Breast epithelium (tissue), 4 donors: ENCODE measurements around the gene IMPA2. TPM values are rescaled to one million over a fixed set of nuclear protein-coding genes. Genes with fewer than 3 reads are reported as not detected.

Source experiments
- DNase-seq, 2 donors: peaks; one replicate each; pipeline ENCODE4 v3.0.0-alpha.2; 2019; ENCODE audit warnings: low spot score in 2 of 2
- H3K27ac ChIP-seq, 2 donors: fragments of 200-600 bp; sonication (generic) in 1 of 2; one replicate each; pipeline ENCODE4 v1.5.1; 2016 to 2019; ENCODE audit warnings: mild to moderate bottlenecking in 1 of 2
- H3K27me3 ChIP-seq, 2 donors: fragments of 200-600 bp; sonication (generic) in 1 of 2; one replicate each; pipeline versions ENCODE4 v1.5.1 to v1.6.0; 2017 to 2019; ENCODE audit warnings: control low read depth in 1 of 2, mild to moderate bottlenecking in 1 of 2
- H3K36me3 ChIP-seq: fragments of 200-600 bp; one replicate; pipeline ENCODE4 v1.5.1; 2019
- H3K4me1 ChIP-seq, 2 donors: fragments of 200-600 bp; sonication (generic); one replicate each; pipeline ENCODE4 v1.5.1; 2016 to 2019; ENCODE audit warnings: control low read depth in 1 of 2
- H3K4me3 ChIP-seq, 3 donors: fragments of 200-600 bp; sonication (generic); 1 replicate in 2 of 3; 2 replicates in 1 of 3; pipeline ENCODE4 v1.5.1; 2016 to 2019; ENCODE audit warnings: mild to moderate bottlenecking in 3 of 3, moderate library complexity in 2 of 3
- H3K9me3 ChIP-seq, 2 donors: fragments of 200-600 bp; sonication (generic) in 1 of 2; one replicate each; pipeline ENCODE4 v1.5.1; 2016 to 2019; ENCODE audit warnings: control low read depth in 1 of 2
- CTCF ChIP-seq, 3 donors: fragments of 450-650 bp; IDR thresholded peaks; one replicate each; pipeline ENCODE4 v1.5.1; 2016 to 2017; ENCODE audit warnings: antibody characterized with exemption in 3 of 3, mild to moderate bottlenecking in 3 of 3, moderate library complexity in 3 of 3
- POLR2A ChIP-seq: fragments of 450-650 bp; IDR thresholded peaks from one replicate; pipeline ENCODE4 v1.6.1; 2016; ENCODE audit warnings: antibody characterized with exemption, mild to moderate bottlenecking, moderate library complexity
- POLR2AphosphoS5 ChIP-seq, 3 donors: sonication (generic); formaldehyde crosslinking; IDR thresholded peaks; one replicate each; pipeline ENCODE4 v1.6.1; 2017; ENCODE audit warnings: antibody characterized with exemption in 3 of 3
- intact Hi-C: fragments of 100-400 bp; cut with DNase I; formaldehyde crosslinking; loops from one replicate; pipeline ENCODE4 v1.15.1; 2023; ENCODE audit warnings: low total_unique reads
- total RNA-seq, 3 donors: library from RNA; depleted of rRNA; stranded (reverse); fragments of >200 nt; gene quantifications; one replicate each; pipeline ENCODE4 v1.1.0, GENCODE V29; 2016

The IMPA2 gene
- total RNA-seq, 3 donors from 2014 or later = 25.2 to 26.5 (median 26.2) TPM

GRCh38 chr18:12061685-12062084 is 80.4 kb downstream of the IMPA2 start:
- intact Hi-C loops = no loop called here
- Histone ChIP-seq H3K27ac (no peak overlapping the region), H3K36me3 (no peaks in the 10 kb centered on the region), H3K27me3 (no peaks in the 10 kb centered on the region), H3K4me1 (no peaks in the 10 kb centered on the region), H3K4me3 (no peak overlapping the region), H3K9me3 (no peaks in the 10 kb centered on the region)
- no peak for DNase-seq
- no peak for TF ChIP-seq POLR2A
- TF ChIP-seq POLR2AphosphoS5 (IDR thresholded peaks at IDR 0.05) = no peak
- no peak for TF ChIP-seq CTCF (IDR thresholded peaks at IDR 0.05)

- Histone ChIP-seq H3K27me3 (no peaks in the 10 kb centered on the region), H3K9me3 (no peaks in the 10 kb centered on the region), H3K4me3 (no peak overlapping the region), H3K4me1 (no peaks in the 10 kb centered on the region), H3K36me3 (no peaks in the 10 kb centered on the region), H3K27ac (no peak overlapping the region)
- no peak for TF ChIP-seq CTCF (IDR thresholded peaks at IDR 0.05)
- no peak for TF ChIP-seq POLR2A
- no peak for TF ChIP-seq POLR2AphosphoS5 (IDR thresholded peaks at IDR 0.05)
- intact Hi-C loops = no loop called here
- DNase-seq = no peak
These were observed 81.7 kb downstream of the IMPA2 start for GRCh38 chr18:12062974-12063373.

GRCh38 chr18:12064086-12064763 is 82.9 kb downstream of the IMPA2 start:
- TF ChIP-seq POLR2AphosphoS5 (IDR thresholded peaks at IDR 0.05) = no peak
- no peak for TF ChIP-seq POLR2A
- no peak for TF ChIP-seq CTCF (IDR thresholded peaks at IDR 0.05)
- Histone ChIP-seq H3K27me3 (no peaks in the 10 kb centered on the region), H3K9me3 (no peaks in the 10 kb centered on the region), H3K36me3 (no peaks in the 10 kb centered on the region), H3K27ac (no peak overlapping the region), H3K4me1 (no peaks in the 10 kb centered on the region), H3K4me3 (no peak overlapping the region)
- no peak for DNase-seq
- intact Hi-C loops = no loop called here

- no peak for DNase-seq
- Histone ChIP-seq H3K9me3 (no peaks in the 10 kb centered on the region), H3K27ac (no peak overlapping the region), H3K4me1 (no peaks in the 10 kb centered on the region), H3K36me3 (no peaks in the 10 kb centered on the region), H3K27me3 (no peaks in the 10 kb centered on the region), H3K4me3 (no peak overlapping the region)
- intact Hi-C loops = no loop called here
- TF ChIP-seq CTCF (IDR thresholded peaks at IDR 0.05) = no peak
- TF ChIP-seq POLR2A = no peak
- no peak for TF ChIP-seq POLR2AphosphoS5 (IDR thresholded peaks at IDR 0.05)
These were observed 84.1 kb downstream of the IMPA2 start for GRCh38 chr18:12065397-12065796.

GRCh38 chr18:12066910-12067511 is 85.7 kb downstream of the IMPA2 start:
- H3K4me1 ChIP-seq = no peaks in the 10 kb centered on the region
- TF ChIP-seq POLR2AphosphoS5 (IDR thresholded peaks at IDR 0.05) (no peak), POLR2A (no peak), CTCF (IDR thresholded peaks at IDR 0.05) (no peak)
- intact Hi-C loops = no loop called here
- no peak overlapping the region for H3K4me3 ChIP-seq
- DNase-seq = no peak
- H3K27me3 ChIP-seq = no peaks in the 10 kb centered on the region
- H3K27ac ChIP-seq = no peak overlapping the region
- H3K9me3 ChIP-seq = no peaks in the 10 kb centered on the region
- no peaks in the 10 kb centered on the region for H3K36me3 ChIP-seq
